ENCODE measurements around the gene ACLY. TPM values are rescaled to one million over a fixed set of nuclear protein-coding genes. Genes with fewer than 3 reads are reported as not detected.

ACLY gene
- polyA plus RNA-seq, 2 of the 4 experiments (the other 2 are of a cell fraction) = 355 to 376 TPM

DNA sequence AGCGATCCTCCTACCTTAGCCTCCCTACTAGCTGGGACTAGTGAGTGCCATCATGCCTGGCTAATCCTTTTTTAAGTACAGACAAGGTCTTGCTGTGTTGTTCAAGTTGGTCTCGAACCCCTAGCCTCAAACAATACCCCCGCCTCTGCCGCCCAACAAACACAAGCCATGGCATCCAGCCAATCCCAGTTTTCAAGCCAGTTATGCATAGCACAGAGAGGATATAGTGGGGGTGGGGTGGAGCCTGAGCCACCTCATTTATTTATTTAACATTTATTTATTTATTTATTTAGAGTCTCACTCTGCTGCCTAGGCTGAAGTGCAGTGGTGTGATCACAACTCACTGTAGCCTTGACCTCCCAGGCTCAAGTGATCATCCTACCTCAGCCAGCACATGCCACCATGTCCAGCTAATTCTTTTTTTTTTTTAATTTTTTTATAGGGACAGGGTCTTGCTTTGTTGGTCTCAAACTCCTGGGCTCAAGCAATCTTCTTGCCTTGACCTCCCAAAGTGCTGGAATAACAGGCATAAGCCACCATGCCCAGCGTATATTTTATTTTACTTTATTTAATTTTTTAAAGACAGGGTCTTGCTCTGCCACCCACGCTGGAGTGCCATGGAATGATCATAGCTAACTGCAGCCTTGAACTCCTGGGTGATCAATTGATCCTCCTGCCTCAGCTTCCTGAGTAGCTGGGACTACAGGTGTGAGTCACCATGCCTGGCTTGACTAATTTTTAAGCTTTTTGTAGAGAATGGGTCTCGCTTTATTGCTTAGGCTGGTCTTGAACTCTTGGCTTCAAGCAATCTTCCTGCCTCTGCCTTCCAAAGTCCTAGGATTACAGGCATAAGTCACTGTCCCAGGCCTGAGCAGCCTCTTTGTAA lies 27.4 kb downstream of the ACLY start:
- WGBS (ENCODE audit: missing lambda C conversion rate) = 82% methylated on average over 7 of the region's 7 CpGs
- peaks cover 63% of the 10 kb centered on the region for H3K4me1 ChIP-seq
- FAIRE-seq = no peak
- no peak for TF ChIP-seq MAFK (IDR thresholded peaks at IDR 0.05; ENCODE audit: partially characterized antibody)
- TF ChIP-seq FOSL2 (IDR thresholded peaks at IDR 0.05) = no peak
- TF ChIP-seq FOSL2 (CRISPR knock-in tag; IDR thresholded peaks at IDR 0.05) = peak; percentile 39
- TF ChIP-seq, protein P1, sequence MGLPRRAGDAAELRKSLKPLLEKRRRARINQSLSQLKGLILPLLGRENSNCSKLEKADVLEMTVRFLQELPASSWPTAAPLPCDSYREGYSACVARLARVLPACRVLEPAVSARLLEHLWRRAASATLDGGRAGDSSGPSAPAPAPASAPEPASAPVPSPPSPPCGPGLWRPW (IDR thresholded peaks at IDR 0.05) = no peak
- TF ChIP-seq RNF2 (IDR thresholded peaks at IDR 0.05; ENCODE audit: borderline replicate concordance, low read depth) = no peak
- TF ChIP-seq SREBF2 (IDR thresholded peaks at IDR 0.05) = no peak
- TF ChIP-seq EP300 (IDR thresholded peaks at IDR 0.05) = 0 out of 5 replicates have a peak, but pooled peaks of 1 of the 2 experiments have one; percentile 16
- ChIA-PET CTCF (interaction anchor here (1.3 to 9.6 kb wide), 3 partner anchors 19 to 90 kb away, joined by 3 to 62 read pairs (median 4); partner anchors contain the start of gene P3H4), POLR2A (no interaction called here)
- H3K4me3 ChIP-seq = no peak overlapping the region
- peak overlapping the region; percentile 42 for H3K4me2 ChIP-seq
- no peak for DNase-seq (ENCODE audit: low read depth in 1 of 2, low spot score in 1 of 2)
- peak overlapping the region; percentile 16 to 60; a peak in 4 of 6 replicates for H3K27ac ChIP-seq
- no peak for ATAC-seq
- H3K9me3 ChIP-seq = no peaks in the 10 kb centered on the region

DNA sequence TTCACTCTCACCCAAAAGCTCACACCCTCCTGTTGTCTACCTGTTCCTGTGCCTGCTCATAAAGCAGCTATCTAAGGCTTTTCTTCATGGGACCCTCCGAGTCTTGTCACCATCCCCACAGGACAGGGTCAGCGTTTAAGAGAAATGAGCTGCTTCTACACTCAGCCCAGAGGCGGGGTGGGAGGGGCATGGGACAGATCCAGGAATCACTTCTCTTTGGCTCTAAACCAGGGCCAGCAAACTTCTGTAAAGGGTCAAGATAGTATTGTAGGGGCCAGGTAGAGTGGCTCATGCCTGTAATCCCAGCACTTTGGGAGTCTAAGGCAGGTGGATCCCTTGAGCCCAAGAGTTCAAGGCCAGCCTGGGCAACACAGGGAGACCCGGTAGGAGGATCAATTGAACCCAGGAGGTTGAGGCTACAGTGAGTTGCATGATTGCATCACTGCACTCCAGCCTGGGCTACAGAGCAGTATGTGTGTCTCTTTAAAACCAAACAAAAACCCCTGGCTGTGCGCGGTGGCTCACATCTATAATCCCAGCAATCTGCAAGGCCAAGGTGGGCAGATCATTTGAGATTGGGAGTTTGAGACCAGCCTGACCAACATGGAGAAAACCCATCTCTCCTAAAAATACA lies 30.3 kb downstream of the ACLY start:
- TF ChIP-seq MAZ (IDR thresholded peaks at IDR 0.05; ENCODE audit: borderline replicate concordance, low read depth, low read length) (no peak), HEYL (CRISPR knock-in tag; IDR thresholded peaks at IDR 0.05) (no peak), KDM1A (IDR thresholded peaks at IDR 0.05; ENCODE audit: low read depth) (no peak), JUN (IDR thresholded peaks at IDR 0.05) (0 out of 5 replicates have a peak, but pooled peaks of 1 of the 2 experiments have one; percentile 12), RCOR1 (IDR thresholded peaks at IDR 0.05; ENCODE audit: low read depth, low read length) (no peak), HDAC2 (IDR thresholded peaks at IDR 0.05) (no peak), EHMT2 (IDR thresholded peaks at IDR 0.05; ENCODE audit: low read depth) (no peak), CEBPB (IDR thresholded peaks at IDR 0.05) (0 out of 4 replicates have a peak, but pooled peaks of 1 of the 2 experiments have one; percentile 37)
- TF ChIP-seq, protein P2, sequence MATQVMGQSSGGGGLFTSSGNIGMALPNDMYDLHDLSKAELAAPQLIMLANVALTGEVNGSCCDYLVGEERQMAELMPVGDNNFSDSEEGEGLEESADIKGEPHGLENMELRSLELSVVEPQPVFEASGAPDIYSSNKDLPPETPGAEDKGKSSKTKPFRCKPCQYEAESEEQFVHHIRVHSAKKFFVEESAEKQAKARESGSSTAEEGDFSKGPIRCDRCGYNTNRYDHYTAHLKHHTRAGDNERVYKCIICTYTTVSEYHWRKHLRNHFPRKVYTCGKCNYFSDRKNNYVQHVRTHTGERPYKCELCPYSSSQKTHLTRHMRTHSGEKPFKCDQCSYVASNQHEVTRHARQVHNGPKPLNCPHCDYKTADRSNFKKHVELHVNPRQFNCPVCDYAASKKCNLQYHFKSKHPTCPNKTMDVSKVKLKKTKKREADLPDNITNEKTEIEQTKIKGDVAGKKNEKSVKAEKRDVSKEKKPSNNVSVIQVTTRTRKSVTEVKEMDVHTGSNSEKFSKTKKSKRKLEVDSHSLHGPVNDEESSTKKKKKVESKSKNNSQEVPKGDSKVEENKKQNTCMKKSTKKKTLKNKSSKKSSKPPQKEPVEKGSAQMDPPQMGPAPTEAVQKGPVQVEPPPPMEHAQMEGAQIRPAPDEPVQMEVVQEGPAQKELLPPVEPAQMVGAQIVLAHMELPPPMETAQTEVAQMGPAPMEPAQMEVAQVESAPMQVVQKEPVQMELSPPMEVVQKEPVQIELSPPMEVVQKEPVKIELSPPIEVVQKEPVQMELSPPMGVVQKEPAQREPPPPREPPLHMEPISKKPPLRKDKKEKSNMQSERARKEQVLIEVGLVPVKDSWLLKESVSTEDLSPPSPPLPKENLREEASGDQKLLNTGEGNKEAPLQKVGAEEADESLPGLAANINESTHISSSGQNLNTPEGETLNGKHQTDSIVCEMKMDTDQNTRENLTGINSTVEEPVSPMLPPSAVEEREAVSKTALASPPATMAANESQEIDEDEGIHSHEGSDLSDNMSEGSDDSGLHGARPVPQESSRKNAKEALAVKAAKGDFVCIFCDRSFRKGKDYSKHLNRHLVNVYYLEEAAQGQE (IDR thresholded peaks at IDR 0.05) = no peak
- TF ChIP-seq, protein P3, sequence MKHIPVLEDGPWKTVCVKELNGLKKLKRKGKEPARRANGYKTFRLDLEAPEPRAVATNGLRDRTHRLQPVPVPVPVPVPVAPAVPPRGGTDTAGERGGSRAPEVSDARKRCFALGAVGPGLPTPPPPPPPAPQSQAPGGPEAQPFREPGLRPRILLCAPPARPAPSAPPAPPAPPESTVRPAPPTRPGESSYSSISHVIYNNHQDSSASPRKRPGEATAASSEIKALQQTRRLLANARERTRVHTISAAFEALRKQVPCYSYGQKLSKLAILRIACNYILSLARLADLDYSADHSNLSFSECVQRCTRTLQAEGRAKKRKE (CRISPR knock-in tag; IDR thresholded peaks at IDR 0.05; ENCODE audit: low read depth) = no peak
- DNase-seq (ENCODE audit: low read depth in 1 of 2, low spot score in 1 of 2) (no peak), FAIRE-seq (no peak), ATAC-seq (no peak)
- H3K4me1 ChIP-seq = peaks cover 33% of the 10 kb centered on the region
- ChIA-PET POLR2A (interaction anchor here (0.5 kb wide), 1 partner anchor 79 kb away, joined by 3 read pairs; no protein-coding TSS in a partner anchor), CTCF (interaction anchor here (0.6 to 9.6 kb wide), 10 partner anchors 10 to 87 kb away, joined by 3 to 62 read pairs (median 6); partner anchors contain the start of genes KLHL11 and P3H4)
- 85% methylated on average over 6 of the region's 6 CpGs for WGBS (ENCODE audit: missing lambda C conversion rate)
- H3K4me2 ChIP-seq = no peak overlapping the region
- H3K27ac ChIP-seq = peak overlapping the region in 1 of 2 experiments; percentile 40; a peak in 2 of 6 replicates
- no peak overlapping the region for H3K4me3 ChIP-seq
- no peaks in the 10 kb centered on the region for H3K9me3 ChIP-seq
